KBM-7 (cell line): Measurements from ENCODE around the gene COL20A1.

Experiments
- DNase-seq: peaks from one replicate; pipeline ENCODE4 v3.0.0-alpha.2; 2015
- in situ Hi-C: fragments of 300-500 bp; cut with MboI; formaldehyde crosslinking; loops from 2 replicates; pipeline ENCODE4 v1.14.3; 2020; ENCODE audit warnings: low sequenced_read_pairs, low pct_unique_long_range_greater_than_20kb, mixed read lengths

Gene COL20A1

DNA sequence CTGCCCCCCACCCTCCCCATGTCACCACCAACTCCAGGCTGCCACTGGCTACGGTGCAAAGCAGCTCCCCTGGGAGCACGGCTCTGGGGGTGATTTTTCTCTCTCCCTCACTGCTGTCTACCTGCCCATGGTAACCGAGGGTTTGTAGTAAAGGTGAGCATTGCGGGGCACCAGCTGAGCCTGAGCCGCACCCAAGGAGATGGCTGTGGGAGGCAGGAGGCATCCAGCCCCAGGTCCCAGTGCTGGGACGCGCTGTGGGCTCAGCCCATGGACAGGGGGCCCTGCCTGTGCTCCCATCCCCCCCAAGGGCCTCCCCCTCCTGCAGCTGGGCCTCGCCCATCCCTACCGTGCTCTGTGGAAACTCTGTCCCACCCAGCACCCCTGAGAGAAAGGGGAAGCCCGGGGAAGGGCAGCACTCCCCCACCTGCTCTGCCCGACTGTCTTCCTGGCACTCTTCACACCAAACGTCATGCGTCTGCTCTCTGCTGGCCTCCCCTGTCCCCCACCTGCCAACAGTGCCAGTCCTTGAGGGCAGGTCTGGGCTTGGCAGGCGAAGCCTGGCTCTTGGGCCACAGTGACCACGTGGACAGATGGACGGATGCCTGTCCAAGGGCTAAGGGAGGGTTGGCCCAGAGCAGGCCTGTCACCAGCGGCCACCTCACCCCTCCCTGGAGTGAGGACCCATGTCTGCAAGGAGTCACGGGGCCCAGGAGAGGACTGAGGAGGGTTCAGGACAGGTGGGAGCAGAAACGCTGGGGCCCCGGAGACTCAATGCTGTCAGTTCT is 72.0 kb downstream of the COL20A1 start:
- in situ Hi-C loops, result no loop called here
- DNase-seq, result no peak

DNA sequence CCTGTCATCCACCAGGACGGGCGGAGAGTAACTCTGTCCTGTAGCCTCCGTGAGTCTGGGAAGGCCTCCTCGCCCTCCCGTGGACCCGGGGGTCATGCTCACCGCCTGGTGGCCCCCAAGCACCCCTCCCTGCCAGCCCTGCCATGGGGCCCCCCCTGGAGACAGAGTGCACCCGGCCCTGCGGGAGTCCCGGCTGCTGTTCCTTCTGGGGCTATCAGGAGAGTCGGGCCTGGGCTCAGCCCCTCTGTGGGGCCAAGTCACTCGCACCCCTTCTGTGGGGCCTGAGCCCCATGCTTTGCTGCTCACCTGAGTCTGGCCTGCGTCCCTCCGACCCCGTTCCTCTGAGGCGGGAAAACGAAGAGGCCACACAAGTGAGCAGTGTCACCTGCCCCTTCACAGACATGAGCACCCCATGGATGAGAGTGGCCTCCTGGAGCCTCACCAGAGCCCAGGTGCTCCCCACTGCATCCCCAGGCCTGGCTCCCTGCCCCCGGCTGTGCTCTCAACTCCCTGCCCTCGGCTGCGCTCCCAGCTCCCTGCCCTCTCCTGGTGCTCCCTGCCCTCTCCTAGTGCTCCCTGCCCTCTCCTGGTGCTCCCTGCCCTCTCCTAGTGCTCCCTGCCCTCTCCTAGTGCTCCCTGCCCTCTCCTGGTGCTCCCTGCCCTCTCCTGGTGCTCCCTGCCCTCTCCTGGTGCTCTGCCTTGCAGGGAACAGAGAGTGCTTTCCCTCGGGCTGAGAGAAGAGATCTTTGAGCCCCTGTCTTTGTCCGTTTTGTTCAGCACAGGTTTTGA is 72.8 kb downstream of the COL20A1 start:
- in situ Hi-C loops, result no loop called here
- no peak for DNase-seq

DNA sequence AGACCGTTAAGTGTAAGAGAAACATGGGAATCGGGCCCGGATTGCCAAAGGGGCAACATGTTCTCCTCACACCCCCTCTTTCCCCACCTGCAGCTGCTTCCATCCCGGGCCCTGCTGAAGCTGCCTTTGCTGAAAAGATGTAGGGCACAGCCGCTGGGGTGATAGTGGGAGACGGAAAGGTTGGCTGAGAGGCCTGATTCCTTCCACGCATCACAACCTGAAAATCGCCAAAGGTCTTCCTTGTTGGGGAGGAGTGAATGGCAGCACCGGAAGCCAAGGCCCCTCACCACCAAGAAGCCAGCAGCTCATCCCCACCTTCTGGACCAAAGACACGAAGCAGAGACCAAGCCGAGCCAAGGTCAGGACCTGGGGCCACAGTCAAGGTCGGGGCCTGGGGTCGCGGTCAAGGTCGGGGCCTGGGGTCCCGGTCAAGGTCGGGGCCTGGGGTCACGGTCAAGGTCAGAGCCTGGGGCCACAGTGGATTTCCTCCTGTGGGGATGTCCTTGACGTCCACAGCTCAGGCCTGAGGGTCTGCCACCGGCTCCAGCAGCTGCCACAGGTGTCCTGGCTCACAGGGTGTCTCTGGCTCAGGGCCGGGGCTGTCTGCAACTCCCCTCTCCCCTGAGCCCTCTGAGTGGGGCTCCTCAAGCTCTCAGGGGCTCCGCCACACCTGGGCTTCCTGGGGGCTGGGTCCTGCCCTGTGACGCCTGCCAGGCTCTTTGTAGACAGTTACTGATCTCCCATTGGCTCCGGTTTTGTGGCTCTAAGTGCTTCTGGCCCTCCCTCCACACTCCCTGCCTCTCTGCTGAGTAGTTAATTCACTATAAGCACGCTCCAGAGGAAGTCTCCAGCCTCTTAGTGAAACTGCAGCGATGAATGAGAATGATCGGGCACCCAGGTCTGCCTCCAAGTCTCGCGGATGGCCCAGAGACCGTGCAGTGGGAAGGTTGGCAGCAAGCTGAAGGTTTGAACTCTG is 73.7 kb downstream of the COL20A1 start:
- no peak for DNase-seq

DNA sequence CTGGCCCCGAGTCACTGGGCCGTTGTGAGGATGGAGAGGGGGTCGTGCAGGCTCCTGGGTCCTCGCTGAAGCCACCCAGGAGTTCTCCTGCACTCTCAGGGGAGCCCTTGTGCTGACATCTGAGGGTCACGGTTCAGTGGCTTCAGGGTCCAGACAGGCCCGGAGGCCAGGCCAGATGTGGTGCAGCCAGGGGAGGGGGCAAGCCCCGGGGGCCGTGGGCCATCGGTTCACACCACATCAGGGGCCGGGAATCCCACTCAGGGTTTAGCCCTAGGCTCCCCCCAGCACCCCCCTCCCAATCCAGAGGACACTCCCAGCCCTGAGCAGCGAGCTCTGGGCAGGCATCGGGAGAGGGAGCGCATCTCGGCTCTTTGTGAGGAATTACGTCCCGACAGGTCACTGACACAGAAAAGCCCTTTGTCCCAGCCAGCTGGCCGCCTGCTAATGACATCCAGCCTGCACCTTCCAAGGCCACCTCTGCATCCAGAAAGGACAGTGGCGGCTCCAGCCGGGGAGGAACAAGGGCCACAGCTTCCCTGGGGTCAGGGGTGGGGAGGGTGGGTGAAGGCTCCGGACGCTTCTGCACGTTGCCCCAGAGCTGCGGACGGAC is 74.6 kb downstream of the COL20A1 start:
- in situ Hi-C loops, result no loop called here
- no peak for DNase-seq

More for the DNA sequence above, 73.7 kb downstream of the COL20A1 start:
- in situ Hi-C loops, result no loop called here

DNA sequence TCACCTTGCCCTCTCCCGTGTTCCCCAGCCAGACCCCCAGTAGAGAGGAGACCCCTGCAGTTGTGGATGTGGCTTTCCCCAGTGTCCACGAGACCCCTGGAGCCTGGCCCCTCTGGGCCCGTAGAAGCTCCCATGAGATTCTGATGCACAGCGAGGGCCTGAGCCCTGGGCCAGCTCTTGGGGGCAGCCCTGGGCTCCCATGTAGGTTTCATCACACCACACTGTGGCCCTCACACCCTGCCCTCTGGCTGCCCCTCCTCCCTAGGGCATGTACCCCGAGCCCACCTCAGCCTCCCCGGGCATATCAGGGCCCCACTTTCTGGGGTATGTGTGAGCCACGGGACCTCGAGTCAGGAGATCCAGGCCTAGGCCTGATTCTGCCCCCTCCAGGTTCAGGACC is 75.2 kb downstream of the COL20A1 start:
- no peak for DNase-seq
- in situ Hi-C loops, result no loop called here

DNA sequence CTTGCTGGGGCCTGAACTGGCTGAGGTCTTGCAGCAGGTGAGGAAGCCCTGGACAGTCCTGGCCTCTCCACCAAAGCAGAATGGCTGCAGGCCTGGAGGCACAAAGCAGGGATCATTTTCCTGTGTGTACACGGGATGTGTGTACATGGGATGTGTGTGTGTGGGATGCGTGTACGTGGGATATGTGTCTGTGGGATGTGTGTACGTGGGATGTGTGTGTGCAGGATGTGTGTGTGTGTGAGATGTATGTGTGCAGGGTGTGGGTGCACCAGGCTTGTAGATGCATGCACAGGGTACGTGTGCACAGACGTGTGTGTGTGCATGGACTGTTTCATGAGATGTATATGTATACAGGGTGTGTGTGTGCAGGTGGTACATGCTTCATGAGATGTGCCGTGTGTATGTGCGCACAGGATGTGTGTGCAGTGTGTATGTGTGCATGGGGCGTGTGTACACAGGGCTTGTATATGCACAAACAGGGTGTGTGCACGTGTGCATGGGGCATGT is 76.1 kb downstream of the COL20A1 start:
- DNase-seq, result no peak
- in situ Hi-C loops, result no loop called here

DNA sequence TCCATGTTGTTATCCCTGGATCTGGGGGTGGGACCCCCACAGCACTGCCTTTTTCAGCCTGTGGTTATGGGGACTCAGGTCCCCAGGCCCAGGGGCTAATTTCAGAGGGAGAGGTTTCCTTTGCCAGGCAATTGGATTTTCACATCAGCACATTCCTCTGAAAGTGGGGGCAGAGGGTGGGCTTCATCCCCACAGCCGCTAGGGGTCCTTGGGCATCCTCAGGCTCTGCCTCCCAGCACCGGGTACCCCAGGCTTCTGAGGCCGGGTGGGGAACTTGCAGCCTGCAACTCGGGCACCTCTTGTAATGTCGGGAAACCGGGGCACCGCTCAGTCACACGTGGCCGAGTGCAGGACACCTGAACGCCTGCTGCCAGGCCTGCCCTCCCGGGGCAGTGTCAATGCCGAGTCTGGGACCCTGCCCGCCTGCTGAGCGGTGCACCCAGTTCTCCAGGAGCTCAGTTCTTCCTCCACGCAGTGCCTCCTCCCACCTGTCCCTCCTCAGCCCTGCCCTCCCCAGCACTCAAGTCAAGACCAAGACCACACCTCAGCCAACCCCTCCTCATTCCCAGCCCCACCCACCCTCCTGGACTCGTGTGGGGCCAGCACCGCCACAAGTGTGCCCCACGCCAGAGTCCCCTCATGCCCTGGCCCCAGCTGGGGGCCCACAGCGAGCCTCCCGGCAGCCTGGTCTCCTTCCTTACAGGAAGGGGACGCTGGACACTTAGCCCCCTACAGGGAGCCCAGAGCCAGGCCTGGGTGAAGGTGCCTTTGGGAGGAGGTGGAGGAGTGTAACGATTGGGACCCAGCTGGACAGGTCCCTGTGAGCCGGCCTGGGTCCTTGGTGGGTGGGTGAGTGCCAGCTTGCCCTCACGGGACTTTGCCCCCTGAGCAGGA is 77.0 kb downstream of the COL20A1 start:
- in situ Hi-C loops, result no loop called here
- DNase-seq, result no peak

DNA sequence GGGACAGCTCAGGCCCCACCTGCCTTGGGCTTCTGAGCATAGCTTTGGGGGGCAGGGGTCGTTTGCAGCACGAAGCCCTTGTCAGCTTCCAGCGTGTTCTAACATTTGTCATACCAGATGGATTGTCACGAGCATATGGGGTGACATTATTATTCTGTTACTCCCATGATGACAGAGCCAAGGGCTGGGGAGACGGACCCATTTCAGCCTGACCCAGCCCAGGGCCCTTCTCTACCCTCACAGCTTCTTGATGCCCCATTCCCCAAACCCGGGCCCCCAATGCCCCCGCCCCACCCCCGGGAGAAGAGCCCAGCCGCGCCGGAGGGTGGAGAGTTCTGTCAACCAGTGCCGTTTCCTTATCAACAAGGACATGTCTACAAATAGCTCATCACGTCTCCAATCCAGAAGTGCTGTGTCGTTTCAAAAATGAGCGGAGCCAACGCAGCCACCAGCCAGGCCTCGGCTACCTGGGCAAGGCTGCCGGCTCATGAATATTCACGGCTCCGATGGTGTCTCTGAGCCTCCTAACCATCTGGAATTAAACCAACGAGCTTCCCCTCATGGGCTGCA is 77.7 kb downstream of the COL20A1 start:
- no peak for DNase-seq
- in situ Hi-C loops, result no loop called here

DNA sequence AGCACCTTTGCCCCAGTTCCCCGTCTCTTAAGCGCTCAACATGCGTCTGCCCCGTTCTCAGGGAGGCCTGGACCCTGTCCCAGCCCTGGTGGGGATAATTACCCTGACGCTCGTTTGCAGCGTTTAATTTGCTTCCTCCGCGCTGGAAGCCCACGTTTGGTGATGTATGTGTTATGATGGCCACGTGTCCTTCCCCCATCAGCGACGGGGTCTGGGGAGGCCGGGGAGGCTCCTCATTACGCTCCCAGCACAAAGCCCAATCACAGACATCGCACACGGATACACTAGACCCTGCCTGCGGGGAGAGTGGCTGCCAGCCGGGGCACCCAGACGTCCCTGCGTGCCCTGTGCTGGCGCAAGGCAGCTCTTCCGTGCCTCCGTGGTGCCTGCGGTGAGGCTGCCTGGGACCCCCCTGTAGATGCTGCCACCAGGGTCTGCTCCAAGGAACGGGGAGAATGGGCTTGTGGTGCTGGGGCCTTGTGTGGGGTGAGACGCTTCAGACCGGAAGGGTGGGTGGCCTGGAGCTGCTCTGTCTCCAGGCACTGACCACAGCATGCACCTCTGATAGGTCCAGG is 78.4 kb downstream of the COL20A1 start:
- in situ Hi-C loops, result no loop called here
- DNase-seq, result no peak

DNA sequence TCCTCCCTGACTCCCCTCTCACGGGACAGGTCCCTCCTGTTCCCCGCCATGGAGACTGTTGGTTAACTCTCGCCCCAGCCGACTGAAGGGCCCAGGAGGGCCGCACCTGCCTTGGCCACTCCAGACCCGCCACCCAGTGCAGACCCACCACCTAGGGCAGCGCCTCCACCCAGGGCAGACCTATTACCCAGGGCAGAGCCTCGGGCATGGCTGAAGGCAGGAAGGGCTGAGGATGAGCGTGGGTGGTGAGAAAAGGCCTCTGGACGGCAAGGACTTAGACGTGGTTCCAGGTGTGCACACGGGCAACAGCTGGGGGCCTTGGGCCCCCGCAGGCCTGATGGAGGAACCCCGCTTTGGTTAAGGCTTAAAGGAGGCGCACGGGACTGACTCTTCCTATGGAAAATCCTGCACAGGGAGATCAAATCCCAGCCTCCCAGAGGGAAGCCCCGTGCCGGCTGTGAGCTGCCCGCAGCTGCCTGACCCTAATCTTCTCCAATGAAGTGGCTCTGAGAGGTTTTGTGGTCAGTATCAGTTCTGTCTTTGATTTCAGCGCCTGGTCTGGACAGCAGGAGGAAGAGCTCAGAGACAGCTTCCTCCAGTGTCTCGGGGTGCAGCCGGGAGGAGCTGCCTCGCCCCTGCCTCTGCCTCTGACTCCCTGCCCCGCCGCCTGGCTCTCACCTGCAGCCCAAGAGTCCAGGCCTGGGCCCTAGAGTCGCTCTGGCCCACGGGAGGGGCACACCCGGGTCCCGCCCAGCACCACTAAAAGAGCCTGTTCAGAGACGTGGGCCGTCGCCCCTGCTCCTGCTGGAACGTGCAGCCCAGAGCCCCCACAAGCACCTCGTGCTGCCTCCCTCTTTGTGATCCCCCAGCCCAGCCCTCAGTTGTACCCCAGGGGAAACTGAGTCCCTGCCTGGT is 80.2 kb downstream of the COL20A1 start:
- DNase-seq, result no peak
- in situ Hi-C loops, result no loop called here

DNA sequence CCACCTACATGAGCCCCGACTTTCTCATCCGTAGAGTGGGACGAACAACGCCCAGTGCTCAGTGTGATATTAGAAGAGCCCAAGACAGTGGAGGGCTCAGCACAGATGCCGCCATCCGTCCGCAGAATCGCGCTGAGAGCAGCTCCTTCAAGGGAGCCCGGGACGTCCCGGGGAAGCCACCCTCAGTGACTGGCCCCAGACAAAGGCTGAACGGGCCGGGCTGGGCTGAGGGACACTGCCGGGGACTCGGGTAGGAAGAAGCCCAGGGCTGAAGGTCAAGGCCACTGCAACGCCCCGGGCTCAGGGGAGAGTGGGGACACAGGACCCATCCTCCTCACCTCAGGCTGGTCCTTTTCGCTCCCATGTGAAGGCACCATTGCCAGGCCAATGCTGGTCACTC is 81.0 kb downstream of the COL20A1 start:
- in situ Hi-C loops, result no loop called here
- DNase-seq, result no peak

DNA sequence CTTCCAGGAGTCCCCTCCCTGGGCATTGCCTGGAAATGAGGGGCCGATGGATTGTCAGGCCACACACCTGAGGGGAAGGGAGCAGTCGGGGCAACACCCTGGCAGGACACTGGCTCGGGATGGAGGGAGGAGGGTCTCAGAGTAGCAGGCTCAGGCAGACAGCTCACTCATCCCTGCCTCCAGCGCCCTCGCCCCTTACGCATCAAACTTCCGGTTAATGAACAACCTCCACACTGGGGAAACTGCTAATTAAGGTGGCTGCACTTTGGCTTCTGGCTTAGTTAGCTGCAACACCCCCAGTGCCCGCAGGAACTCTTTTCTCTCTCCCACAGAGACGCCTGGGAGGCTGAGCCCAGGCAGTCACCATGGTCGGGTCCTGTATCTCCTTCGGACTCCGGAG is 81.5 kb downstream of the COL20A1 start:
- in situ Hi-C loops, result no loop called here
- no peak for DNase-seq

DNA sequence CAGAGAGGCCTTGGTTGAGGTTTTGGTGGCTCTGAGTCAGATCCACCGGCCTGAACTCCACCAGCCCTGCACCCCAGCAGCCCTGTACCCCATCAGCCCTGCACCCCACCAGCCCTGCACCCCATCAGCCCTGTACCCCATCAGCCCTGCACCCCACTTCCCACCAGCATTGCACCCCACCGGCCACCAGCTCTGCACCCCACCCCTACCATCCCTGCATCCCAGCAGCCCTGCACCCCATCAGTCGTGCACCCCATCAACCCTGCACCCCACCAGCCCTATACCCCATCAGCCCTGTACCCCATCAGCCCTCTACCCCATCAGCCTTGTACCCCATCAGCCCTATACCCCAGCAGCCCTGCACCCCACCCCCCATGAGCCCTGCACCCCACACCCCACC is 82.5 kb downstream of the COL20A1 start:
- in situ Hi-C loops, result no loop called here
- no peak for DNase-seq

DNA sequence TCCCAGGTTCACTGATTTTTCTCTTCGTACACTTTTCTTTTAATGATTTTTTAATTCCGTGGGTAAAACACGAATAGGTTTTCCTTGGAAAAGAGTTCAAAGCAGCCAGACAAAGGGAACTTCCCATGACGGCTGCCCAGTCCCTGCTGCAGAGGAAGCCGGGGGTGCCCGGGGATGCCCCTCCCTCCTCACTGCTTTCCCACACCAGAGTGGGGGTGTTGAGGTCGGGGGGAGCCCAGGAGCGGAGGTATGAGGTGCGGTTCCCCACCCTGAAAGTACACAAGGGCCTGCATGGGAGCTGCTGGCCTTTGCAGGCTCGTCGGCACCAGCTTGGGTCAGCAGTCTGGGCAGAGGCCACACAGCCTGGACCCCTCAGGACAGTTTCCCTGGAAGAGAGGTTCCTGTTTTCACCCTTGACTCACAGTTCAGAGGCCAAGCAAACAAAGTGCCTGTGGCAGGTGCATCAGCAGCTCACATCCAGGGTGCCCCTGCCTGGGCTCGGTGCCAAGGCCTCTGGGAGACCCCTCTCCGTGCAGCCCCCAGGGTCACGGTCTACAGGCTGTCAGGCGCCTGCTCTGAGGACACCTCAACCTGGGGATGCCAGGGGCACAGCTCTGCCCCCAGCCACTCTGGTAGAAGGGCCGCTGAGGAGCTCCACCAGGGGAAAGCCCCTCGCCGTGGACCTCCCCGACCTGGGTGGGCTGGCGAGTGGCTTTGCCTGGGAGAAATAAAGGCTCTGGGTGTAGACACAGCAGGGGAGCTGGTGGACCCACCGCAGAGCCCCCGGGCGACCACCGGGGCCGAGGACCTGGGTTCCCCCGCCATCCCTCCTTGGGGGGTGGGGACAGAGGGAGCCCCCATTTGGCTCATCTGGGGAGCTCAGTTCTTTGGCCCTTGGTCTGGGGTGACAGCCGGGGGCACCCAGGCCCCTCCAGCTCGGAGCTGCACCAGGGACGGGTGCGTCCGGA is 83.6 kb downstream of the COL20A1 start:
- in situ Hi-C loops, result no loop called here
- no peak for DNase-seq

DNA sequence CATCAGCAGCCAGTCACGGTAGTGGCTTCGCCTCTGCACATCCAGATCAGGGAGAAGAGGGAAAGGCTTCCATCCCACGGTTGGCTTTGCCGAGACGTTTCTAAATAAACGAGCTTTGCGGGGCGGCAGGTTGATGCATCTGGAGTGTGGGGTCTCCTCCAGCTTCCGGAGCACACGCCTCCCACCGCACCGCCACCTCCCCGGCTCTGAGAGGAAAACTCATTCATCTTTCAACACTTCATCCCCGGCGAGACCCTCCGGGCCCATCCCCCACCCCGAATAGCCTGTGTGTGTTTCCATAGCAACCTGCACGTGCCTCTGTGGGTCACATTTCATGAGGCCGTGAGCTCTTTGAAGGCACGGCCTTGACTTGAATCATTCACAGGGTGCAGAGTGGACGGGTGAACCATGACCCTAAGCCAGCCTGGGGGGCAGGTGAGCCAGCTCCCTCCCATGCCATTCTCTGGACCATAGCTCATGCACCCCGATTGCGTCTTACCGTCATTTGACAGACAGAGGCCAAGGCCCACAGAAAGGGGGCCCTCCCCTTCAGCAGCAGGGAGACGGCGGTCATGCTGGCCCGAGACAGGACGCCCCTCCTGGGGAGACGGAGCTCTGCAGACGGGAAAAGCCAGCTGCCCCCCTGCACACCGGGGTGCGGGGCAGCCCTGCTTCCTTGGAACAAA is 84.4 kb downstream of the COL20A1 start:
- no peak for DNase-seq
- in situ Hi-C loops, result no loop called here
